ENCODE measurements around the gene MED14.

The MED14 gene

DNA sequence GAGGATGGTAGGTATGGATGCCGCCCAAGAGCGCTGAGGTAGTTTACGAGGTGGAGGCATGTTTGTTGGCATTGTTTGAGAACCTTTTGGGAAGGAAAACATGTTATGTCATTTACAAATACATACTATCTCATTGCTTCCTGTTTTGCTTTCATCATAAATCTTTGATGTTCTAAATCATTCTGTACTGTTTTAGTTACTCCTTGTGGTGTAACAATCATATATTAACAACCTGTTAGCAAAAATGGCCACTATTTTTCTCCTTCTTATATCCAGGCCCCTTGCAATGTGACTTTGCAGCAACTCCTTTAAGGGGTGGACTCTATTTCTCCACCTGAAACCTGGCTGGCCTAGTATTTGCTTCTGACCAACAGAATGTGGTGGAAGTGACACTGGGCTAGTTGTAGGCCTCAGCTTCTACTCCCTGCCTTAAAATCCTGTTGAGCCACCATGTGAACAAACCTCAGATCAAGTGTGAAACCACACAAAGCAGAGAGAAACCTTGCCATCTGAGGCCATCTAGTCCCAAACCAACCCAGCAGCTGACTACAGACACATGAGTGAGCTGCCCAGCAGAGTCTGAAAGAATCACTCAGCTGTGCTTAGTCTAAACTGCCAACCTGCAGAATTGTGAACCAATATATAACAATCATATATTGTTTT is 72.1 kb downstream of the MED14 start:
- DNase-seq: no peak

DNA sequence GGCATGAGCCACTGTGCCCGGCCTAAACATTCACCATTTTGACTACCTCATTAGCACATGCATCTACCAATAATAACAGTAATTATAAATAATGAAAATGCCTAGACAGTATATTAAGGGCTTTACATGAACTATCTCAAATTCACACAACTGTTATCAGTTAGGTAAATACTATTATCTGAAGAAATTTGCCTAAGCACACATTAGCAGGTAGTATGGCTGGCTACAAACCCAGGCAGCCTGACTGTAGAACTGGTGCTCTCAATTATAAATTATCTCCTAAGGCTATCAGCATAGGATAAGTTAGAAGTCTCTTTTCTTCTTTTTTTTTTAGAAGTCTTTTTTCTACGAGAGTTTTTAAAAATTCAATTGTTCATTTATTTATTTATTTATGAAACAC is 73.9 kb downstream of the MED14 start:
- DNase-seq: no peak

DNA sequence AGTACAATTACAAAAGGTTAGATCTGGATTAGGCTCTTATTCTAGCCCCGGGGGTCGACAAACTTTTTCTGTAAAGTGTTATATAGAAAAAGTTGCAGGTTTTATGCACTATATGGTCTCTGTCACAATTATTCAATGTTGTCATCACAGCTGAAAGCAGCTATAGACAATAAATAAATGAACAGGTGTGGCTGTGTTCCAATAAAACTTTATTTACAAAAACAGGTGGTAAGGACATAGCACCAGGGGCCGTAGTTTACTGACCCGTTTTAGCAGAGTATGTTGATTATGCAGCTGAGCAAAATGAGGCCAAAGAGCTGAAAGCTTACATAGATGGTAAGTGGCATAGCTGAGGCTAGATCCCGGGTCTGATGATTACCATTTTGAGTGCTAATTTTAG is 75.0 kb downstream of the MED14 start:
- no peak for DNase-seq

DNA sequence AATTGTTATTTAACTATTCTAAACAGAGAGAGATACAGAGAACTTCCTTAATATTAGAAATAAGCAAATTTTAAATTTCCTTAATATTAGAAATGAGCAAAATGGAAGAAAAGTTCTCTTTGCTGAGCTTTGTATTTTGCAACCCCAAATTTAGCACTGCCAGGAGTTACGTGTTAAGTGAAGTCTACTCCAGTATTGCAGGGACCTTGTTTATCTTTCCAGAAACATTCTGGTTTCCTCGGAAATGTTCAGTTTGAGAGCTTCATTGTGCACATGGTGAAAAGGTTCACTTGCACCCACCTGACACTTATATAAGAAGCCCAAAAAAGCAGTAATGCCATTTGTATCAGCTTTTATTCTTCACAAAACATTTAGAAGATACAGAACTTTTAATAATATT is 81.8 kb downstream of the MED14 start:
- no peak for DNase-seq

DNA sequence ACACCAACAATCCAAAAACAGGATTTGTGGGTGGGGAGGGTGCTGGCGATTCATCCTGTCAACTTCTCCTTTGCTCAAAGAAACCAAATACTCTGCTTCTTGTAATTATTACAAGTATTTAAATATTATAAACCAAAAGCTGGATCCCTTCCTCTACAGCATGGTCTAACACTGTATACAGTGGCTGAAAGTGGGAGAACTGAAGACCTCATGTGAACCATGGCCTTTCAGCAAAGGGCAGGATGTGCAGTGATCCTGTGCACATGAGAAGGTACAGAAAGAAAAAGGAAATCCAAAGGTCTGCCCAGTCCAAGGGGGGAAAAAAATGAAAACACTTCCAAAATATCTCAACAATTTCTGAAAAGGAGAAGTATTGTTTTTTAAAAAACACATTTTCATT is 82.7 kb downstream of the MED14 start:
- DNase-seq: no peak

DNA sequence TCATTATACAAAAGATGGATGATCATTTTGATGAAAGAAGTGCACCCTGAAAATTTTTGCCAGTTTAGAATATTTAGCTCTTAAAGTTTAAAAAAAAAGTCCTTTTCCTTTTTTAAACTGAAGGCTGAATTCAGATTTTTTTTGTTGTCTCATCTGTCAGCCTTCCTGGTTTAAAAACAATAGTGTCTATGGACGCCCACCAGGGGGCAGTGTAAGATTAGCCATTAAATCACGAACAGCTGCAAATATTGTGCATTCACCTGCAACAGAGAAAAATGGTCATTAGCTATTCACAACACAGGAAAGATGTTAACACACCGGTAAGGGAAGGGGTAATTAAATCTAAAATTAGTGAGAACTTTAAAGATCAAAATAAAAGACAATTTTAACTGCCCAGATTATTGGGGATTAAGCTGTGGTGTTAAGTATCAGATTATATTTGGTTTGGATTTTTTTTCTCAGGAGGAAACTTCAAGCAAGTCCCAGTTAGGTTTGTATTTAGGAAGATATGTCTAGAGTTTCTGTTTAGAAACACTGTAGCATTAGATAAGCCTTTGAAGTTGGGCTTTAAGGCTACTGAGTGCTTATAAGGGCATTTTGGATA is 83.6 kb downstream of the MED14 start:
- DNase-seq: peak; percentile 42

DNA sequence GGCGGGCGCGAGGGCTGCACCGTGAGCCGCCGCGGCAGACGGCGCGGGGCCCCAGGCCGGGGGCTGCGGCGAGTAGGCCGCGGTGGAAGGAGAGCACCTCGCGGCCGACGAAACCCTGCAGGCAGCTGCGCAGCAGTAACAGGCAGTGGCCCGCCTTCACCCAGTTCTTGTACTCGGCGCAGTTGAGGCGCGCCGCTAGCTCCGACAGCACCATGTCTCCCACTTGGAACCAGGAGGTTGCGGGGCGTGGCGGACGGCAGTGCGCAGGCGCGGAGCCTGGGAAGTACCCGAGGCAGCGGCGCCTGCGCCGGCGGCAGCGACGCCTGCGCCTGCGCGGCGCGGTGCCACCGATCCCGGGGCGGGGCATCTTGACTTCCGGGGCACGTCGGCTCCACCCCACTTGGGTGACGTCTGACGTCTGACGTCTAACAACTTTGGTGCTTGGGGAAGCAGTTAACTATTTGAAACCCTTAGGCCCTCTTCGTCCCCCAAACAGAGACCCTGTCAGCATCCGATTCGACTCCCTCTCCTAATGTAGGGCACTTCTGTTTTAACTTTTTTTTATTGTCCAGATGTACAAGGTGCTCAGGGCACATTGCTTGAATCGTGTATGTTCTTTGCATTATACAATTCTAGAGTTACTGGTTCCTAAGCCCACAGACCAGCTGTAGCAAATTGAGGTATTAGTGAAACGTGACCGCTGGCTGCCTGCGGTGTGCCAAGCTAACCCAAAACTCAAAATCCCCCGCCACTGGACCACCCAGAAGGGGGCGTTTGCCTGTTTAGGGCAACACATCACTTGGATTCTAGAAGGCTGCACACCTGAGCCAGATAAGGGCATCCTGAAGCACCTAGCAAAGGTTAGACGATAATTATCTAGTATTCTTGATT is 87.8 kb downstream of the MED14 start, which contains the start of gene CXorf38:
CXorf38 (minus strand) TSS at position 255 of the 891 bp plus-strand sequence; CDS start at position 214, 41 bp downstream.
- peak; percentile 83 for DNase-seq

DNA sequence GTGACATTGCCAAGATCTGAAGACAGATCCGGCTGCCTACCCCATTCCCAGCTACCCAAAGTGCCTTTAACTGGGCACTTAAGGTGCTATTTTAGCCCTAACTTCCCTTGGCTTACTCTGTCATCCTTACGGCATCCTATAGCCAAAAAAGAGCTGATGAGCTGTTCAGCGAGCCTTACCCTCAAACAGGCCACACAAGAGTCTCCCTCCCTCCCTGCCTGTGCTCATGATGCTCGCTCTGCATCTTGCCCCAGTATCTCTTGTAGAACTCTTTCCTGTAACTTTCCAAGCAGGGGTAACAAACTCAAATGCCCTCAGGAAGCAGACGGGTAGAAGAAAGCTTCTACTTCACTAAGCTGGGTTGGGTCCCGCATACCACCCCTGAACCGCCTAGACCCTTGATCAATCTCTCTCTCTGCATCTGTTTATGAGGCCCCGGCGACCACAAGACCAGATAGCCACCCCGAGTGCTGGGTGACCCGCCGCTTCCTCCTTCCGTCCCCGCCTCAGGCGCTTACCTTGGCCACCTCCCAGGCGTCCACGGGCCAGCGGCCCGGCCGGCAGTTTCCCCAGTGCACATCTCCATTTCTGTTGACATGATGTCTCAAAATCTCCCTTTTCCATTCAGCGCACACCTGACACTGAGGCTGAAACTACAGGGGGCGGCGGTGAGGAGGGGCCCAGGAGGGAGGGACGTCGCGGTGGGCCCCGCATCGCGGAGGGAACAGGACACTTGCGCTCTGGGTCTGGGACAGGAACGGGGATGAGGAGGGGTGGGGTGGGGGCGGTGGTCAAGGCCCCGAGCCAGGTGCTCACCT is 88.6 kb downstream of the MED14 start:
- DNase-seq: peak; percentile 34

DNA sequence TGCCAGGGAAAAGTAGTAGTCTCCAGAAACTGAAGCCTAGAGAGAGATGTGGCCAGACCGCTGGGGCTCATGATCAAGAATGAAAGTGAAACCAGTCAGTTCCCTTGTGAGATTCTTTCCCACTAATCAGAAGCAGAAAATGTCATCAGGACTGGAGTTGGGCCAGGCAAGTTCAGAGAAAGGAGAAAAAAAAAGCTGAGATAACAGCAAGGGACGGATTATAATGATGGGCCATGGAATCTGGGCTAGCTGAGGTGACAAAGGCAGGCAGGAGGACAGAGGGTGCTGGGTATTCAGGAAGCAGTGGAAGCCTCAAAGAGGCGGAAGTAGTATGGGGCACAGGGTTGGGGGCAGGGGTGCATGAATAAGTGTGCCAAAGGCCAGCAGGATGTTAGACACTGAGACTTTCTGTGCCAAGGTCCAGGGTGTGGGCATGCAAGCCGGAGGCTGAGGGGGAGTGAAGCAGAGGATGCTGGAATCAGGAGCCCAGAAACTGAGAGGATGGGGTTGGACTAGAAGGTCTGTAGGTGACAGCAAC is 90.5 kb downstream of the MED14 start:
- DNase-seq: no peak

DNA sequence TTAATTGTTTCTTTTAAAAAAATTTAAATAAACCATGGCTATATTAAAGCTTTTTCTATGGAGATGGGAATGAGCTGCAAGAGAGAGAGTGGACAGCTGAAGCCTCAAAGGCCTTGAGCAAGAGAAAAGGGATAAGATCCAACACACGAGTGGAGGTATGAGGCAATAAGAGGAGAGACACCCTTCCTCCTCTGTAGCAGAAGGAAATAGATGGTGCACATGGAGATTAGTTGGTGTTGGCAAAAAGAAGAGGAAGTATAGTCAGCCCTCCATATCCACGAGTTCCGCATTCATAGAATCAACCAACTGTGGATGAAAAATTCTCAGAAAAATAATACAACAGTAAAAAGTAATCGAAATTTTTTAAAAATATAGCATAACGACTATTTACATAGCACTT is 91.2 kb downstream of the MED14 start:
- no peak for DNase-seq

DNA sequence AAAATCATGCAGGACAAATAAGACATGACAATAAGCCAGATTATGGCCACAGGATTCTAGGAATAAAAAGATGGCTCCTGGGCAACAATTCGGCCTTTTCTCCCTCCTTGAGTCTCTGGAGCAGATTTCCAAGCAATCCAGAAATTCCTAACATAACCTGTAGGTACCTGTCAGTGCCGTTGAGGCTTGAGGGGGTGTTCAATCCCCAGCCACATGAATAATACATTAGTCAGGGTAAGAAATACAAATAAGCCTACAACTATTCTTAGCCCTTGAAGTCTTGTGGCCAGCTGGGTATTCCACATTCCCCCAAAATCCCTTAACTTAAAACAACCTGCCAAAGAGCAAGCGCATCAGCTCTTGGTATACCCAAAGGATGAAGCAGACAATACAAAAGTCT is 97.7 kb downstream of the MED14 start:
- no peak for DNase-seq

DNA sequence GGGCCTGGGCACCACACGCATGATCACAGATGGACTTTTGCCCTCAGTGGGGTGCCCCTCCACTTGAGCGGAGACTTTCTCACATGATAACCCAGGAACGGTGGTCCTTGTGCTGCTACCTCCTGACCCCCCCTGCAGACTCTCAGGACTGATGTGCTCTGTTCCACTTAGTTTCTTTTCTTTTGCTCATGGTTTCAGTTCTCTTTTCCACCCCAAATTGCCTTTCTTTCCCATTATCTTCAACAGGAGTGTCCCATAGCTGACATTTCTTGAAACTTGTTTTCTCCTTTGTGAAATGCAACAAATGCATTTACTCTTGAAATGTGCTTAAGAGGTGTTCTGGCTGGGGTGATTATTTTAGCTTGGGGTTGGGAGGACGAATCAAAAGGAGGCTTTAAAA is 103.1 kb downstream of the MED14 start:
- DNase-seq: no peak

DNA sequence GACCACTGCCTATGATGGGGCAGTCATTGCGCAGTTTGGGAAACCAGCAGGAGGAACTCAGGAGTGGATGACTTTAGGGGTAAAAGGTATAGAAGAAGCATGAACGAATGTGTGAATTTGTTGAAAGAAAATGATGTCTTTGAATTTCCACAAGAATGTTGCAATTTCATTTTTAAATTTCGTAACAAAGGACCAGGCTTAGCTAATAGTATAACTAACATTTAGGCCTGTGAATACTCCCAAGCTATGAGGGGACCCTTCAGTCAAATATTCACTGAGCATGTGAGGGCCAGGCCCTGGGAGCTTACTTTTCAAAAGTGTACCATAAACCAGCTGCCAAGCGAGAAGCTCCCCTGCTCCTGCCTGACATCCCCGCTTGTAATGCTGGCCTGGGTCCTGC is 106.8 kb downstream of the MED14 start:
- no peak for DNase-seq

DNA sequence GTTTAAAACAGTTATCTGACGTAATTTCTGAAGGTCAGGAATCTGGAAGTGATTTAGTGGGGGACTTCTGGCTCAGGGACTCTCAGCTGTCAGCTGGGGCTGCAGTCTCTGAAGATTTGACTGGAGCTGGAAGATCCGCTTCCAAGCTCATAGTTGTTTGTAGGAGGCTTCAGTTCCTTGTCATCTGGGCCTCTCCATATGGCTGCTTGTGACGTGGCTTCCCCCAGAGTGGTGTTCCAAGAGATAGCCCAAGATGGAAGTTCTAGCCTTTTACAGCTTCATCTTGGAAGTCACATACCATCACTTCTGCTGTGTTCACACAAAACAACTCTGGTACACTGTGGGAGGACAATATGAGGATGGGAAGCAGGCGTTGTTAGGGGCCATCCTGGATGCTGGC is 110.0 kb downstream of the MED14 start:
- DNase-seq: no peak

DNA sequence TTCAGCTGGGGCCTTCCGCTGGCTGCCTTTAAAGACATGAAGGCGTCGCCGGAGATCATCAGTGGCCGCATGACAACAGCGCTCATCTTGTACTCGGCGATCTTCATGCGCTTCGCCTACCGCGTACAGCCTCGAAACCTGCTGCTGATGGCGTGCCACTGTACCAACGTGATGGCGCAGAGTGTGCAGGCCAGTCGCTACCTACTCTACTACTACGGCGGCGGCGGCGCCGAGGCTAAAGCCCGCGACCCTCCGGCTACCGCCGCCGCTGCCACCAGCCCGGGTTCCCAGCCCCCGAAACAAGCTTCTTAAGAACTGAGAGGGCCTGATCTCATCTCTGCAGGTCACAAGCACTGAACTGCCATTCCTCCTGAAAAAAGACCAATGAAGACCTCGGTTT is 111.7 kb downstream of the MED14 start:
- no peak for DNase-seq

DNA sequence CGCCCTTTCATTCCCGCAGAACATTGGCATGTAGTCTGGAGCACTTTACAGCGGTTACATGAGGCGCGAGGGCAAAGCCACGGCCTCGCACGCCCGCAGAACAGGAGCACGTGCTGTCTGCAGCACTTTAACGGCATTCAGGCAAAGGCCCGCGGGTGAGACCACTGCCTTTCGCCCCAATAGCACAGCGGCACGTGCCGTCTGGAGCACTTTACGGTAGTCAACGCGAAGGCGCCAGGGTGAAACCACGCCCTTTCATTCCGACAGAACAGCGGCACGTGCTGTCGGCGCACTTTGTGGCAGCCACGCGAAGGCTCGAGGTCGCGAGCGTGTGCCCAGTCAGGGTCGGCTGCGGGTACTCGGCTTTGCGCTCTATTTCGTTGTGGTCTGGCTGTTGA is 112.2 kb downstream of the MED14 start, which contains the start of gene MPC1L:
MPC1L (plus strand) TSS at position 290 of the 398 bp plus-strand sequence. CDS start 138 bp downstream, outside the sequence.
- no peak for DNase-seq

DNA sequence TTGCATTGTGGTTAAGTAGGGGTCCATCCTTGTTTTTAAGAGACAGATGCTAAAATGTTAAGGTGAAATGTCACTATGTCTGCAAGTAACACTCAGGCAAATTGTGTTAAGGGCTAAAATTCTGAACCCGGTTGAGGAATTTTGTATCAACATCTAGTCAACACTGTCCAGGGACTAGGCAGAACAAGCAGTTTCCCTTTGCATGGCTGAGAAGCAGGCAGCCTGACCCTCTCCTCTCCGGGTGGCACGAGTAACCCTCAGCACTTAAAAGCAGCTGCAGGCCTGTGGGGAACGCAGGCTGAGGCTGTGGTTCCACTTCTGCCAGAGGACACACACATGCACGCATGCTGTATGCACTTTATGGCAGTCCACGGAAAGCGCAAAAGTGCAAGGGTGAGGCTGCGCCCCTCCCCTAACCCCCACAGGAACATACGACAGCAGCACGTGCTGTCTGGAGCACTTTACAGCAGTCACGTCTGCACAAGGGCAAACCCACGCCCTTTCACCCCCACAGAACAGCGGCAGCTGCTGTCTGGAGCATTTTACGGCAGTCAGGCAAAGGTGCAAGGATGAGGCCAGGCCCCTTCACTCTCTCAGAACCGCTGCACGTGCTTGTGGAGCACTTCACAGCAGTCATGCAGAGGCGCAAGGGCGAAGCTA is 112.7 kb downstream of the MED14 start:
- DNase-seq: no peak

DNA sequence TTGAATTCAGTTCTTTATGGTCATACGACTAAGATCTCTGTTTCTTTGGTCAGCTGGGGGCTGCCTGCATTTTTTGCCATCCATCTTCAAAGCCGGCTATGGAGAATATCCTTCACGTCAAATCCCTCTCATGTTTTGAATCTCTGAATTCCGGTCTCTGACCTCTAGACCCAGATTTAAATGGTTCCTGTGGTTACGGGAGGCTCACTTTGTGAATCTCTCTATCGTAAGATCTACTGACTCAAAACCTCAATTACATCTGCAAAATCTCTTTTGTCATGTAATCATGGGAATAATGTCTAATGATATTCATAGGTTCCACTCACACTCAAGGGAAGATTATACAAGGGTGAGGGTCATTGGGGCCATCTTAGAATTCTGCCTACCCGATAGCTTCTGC is 117.8 kb downstream of the MED14 start:
- no peak for DNase-seq

DNA sequence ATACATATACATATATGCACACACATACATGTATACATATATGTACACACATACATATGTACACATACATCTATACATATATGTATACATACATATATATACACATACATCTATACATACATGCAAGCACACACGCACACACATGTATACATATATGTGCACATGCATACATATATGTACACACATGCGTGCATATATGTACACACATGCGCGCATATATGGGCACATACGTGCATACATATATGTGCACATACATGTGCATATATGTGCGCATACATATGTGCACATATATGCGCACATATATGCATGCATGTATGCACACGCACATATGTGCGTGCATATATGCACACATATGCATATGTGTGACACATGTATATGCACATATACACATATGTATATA is 119.4 kb downstream of the MED14 start:
- DNase-seq: no peak

DNA sequence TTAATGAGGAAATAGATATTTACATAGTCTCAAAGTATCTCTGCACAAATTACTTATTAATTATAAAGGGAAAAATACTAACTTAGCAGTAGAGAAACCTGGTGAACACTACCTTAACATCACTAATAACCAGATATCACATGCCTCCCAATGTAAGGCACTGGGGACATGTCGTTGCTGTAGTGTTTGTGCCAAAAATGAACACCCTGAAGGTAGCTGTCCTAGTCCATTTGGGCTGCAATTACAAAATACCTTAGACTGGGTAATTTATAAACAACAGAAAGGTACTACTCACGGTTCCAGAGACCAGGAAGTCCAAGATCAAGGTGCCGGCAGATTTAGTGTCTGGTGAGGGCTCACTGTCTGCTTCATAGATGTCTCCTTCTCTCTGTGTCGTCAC is 122.8 kb downstream of the MED14 start:
- no peak for DNase-seq

DNA sequence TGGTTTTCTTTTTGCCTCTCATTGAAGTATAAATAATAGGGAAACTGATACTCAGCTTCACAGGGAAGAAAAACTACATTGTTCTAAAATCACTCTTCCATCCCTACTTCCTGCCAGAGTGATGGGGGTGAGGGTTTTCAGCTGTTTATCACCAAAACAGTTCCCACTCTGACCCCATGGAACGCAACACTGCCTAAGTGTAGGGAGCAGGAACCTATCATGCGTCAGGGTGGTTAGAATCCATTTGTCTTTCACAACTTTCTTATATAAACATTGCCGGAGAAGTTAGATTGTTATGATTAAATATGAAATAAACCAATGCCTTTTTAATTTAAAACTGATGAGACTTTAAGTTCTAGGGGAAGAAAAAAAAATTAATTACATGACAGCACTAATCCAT is 128.0 kb downstream of the MED14 start:
- DNase-seq: no peak

DNA sequence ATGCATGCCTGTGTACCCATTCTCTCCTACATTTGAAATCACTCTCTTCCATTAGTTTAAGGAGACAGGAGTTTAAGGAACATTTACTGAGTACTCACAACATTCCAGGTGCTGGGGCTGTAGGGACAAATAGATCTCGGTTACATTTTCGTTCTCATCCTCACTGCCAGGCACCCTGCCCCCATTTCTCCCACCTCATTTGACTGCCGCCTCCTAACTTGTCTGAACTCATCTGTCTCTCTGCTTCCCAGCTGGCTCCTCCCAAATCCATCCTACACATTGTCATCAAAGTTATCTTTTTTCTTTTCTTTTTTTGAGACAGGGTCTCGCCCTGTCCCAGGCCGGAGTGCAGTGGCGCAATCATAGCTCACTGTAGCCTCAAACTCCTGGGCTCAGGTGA is 131.9 kb downstream of the MED14 start:
- DNase-seq: no peak
